ENCODE measurements around the gene CNTN4.

DNA sequence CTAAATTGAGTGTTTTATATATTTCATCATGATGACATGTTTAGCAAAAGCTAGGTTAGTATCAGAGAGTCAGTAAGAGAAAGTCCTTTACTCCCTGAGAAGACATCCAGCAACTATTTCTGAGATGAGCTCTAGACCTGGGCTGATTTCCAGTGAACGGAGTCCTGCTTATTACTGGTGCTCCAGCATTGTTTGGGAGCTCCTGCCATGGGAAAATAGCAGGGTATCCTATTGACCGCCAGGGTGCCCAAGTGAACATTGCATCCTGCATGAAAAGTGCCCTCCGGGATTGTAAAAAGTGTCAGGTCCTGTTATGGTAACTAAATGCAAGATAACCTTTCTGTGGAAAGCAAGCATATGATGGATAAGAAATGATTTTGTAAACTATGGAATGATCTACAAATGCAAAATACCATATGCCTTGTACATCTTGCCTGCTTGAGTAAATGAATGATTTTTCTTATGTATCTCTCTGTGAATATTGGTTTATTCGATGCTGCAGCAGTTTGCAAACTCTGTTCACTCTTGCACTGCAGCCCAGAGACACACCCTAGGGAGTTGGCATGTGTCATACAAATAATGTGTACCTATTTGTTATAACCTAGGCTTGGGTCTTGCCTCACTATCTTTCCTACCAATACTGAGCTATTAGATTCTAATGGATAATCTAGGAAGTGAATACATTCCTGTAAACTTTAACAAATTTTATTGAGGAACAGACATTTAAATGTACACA is 914.8 kb downstream of the CNTN4 start:
- TF ChIP-seq, protein P1, sequence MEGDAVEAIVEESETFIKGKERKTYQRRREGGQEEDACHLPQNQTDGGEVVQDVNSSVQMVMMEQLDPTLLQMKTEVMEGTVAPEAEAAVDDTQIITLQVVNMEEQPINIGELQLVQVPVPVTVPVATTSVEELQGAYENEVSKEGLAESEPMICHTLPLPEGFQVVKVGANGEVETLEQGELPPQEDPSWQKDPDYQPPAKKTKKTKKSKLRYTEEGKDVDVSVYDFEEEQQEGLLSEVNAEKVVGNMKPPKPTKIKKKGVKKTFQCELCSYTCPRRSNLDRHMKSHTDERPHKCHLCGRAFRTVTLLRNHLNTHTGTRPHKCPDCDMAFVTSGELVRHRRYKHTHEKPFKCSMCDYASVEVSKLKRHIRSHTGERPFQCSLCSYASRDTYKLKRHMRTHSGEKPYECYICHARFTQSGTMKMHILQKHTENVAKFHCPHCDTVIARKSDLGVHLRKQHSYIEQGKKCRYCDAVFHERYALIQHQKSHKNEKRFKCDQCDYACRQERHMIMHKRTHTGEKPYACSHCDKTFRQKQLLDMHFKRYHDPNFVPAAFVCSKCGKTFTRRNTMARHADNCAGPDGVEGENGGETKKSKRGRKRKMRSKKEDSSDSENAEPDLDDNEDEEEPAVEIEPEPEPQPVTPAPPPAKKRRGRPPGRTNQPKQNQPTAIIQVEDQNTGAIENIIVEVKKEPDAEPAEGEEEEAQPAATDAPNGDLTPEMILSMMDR (IDR thresholded peaks at IDR 0.05; ENCODE audit: borderline replicate concordance, extremely low read depth, low read length, poor library complexity, severe bottlenecking), result no peak
- TF ChIP-seq EZH2 (IDR thresholded peaks at IDR 0.05; ENCODE audit: borderline replicate concordance, low read depth, low read length, severe bottlenecking), result no peak

Data from DND-41 (cell line).